HUES48 (cell line): Measurements from ENCODE around the gene ITIH3.

ENCODE experiments used
- H3K27ac ChIP-seq: one replicate; pipeline ENCODE4 v1.7.0; 2013; ENCODE audit warnings: low read depth, low read length, inconsistent platforms
- H3K27me3 ChIP-seq: 2 replicates; pipeline ENCODE4 v1.6.1; 2013; ENCODE audit warnings: mild to moderate bottlenecking, low read length; ENCODE audit not compliant: control insufficient read depth, insufficient read depth
- H3K36me3 ChIP-seq: 2 replicates; pipeline ENCODE4 v1.6.1; 2013; ENCODE audit warnings: low read length; ENCODE audit not compliant: control insufficient read depth, insufficient read depth
- H3K4me1 ChIP-seq: 2 replicates; pipeline ENCODE4 v1.6.1; 2013; ENCODE audit warnings: mild to moderate bottlenecking, low read length; ENCODE audit not compliant: control insufficient read depth, insufficient read depth
- H3K4me3 ChIP-seq: 2 replicates; pipeline ENCODE4 v1.5.1; 2013; ENCODE audit warnings: mild to moderate bottlenecking, low read depth, low read length
- H3K9ac ChIP-seq: 2 replicates; pipeline ENCODE4 v1.6.1; 2013; ENCODE audit warnings: mild to moderate bottlenecking, low read depth, low read length, moderate library complexity
- H3K9me3 ChIP-seq: 2 replicates; pipeline ENCODE4 v1.6.1; 2013; ENCODE audit warnings: low read length; ENCODE audit not compliant: control insufficient read depth, insufficient read depth

ITIH3 gene

DNA sequence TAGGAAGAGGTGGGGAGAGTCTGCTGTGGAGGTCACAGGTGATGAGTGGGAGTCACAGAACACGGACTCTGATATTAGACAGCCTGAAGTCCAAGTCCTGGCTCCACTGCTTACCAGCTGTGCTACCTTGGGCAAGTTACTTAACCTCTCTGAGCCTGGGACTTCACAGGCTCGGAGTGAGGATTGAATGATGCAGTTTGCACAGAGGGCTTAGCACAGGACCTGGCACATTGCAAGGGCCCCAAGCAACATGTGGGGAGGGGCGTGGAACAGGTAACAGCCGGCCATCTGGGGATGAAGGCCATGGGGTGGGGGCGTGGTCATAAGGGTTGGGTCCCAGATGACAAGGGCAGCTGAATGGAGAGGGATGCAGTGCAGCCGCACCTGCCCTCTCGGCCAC is 4.3 kb upstream of the ITIH3 start:
- Histone ChIP-seq H3K4me3 (no peak overlapping the region), H3K27me3 (no peaks in the 10 kb centered on the region), H3K27ac (no peak overlapping the region), H3K9me3 (no peaks in the 10 kb centered on the region), H3K9ac (no peak overlapping the region), H3K36me3 (no peaks in the 10 kb centered on the region), H3K4me1 (no peaks in the 10 kb centered on the region)

DNA sequence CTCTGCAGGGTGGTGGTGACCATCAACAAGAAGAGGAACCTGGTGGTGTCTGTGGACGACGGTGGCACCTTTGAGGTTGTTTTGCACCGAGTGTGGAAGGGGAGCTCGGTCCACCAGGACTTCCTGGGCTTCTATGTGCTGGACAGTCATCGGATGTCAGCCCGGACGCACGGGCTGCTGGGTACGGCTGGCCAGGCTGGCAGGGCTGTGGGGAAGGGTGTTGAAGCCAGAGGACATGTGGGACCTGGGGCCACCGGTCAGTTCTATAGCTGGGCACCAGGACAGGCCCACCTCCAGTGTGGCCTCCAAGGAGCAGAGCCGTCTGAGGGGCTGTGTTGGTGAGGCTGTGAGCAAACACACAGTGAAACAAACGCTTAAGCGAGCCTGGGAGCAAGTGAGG is 3.9 kb upstream of the ITIH3 start:
- Histone ChIP-seq H3K36me3 (no peaks in the 10 kb centered on the region), H3K4me1 (no peaks in the 10 kb centered on the region), H3K9me3 (no peaks in the 10 kb centered on the region), H3K4me3 (no peak overlapping the region), H3K9ac (no peak overlapping the region), H3K27me3 (no peaks in the 10 kb centered on the region), H3K27ac (no peak overlapping the region)

DNA sequence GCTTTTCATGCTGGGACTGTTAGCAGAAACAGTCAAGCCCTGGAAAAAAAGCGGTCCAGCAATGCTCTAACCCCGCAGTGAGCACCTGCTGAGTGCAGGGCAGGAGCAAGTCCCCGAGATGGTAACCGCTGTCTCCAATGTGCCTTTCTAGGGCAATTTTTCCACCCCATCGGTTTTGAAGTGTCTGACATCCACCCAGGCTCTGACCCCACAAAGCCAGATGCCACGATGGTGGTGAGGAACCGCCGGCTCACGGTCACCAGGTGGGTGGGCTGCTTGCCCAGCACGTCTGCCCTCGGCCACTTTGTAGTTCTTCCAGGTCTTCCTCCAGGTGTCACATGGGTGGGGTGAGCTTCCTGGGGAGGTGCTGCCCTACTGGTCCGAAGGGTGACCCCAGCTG is 3.2 kb upstream of the ITIH3 start:
- H3K9ac ChIP-seq, result no peak overlapping the region
- no peak overlapping the region for H3K4me3 ChIP-seq
- H3K27ac ChIP-seq, result no peak overlapping the region
- H3K36me3 ChIP-seq, result no peaks in the 10 kb centered on the region
- H3K9me3 ChIP-seq, result no peaks in the 10 kb centered on the region
- no peaks in the 10 kb centered on the region for H3K4me1 ChIP-seq
- H3K27me3 ChIP-seq, result no peaks in the 10 kb centered on the region

DNA sequence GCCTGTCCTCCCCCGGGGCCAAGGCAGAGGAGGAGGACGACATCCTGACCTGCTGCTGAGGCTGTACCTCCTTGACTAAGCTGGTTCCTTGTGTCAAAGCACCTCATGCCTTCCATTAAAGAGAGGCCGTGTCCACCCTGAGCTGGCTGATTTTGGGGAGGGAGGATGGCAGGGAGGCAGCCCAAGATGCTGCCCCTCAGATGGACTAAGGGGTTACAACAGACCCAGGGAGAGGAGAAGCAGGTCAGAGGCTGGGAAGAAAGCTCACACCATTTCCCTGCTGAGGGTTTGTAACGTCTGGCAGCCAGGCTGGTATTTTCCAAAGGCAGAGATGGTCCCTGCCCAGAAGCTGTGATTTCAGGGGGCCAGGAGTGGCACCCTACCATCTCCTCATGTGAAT is 2.7 kb upstream of the ITIH3 start:
- H3K27ac ChIP-seq, result no peak overlapping the region

DNA sequence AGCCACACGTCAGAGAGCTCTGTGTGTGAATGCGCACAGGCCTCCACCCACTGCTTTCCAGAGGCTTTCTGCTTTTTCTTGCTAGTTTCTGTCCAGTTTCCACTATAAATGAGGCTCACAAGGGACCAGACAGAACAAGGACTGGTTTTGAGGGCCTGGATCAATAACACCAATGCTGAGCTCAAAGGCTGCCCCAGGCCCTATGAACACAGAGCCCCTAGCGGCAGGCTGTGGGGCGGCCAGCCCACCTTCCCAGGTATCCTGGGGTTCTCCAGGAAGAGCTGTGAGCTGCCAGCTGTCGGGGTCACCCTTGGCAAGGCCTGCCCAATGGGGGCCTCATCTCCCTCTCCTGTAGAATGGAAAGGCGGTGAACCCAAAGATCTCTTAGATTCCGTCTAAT is 2.2 kb upstream of the ITIH3 start:
- no peaks in the 10 kb centered on the region for H3K27me3 ChIP-seq
- no peaks in the 10 kb centered on the region for H3K36me3 ChIP-seq
- no peak overlapping the region for H3K27ac ChIP-seq
- H3K9me3 ChIP-seq, result no peaks in the 10 kb centered on the region
- H3K4me3 ChIP-seq, result no peak overlapping the region
- H3K9ac ChIP-seq, result no peak overlapping the region
- H3K4me1 ChIP-seq, result no peaks in the 10 kb centered on the region

More for the DNA sequence above, 2.7 kb upstream of the ITIH3 start:
- no peaks in the 10 kb centered on the region for H3K36me3 ChIP-seq
- no peak overlapping the region for H3K9ac ChIP-seq
- no peaks in the 10 kb centered on the region for H3K9me3 ChIP-seq
- H3K27me3 ChIP-seq, result no peaks in the 10 kb centered on the region
- H3K4me3 ChIP-seq, result no peak overlapping the region
- no peaks in the 10 kb centered on the region for H3K4me1 ChIP-seq

DNA sequence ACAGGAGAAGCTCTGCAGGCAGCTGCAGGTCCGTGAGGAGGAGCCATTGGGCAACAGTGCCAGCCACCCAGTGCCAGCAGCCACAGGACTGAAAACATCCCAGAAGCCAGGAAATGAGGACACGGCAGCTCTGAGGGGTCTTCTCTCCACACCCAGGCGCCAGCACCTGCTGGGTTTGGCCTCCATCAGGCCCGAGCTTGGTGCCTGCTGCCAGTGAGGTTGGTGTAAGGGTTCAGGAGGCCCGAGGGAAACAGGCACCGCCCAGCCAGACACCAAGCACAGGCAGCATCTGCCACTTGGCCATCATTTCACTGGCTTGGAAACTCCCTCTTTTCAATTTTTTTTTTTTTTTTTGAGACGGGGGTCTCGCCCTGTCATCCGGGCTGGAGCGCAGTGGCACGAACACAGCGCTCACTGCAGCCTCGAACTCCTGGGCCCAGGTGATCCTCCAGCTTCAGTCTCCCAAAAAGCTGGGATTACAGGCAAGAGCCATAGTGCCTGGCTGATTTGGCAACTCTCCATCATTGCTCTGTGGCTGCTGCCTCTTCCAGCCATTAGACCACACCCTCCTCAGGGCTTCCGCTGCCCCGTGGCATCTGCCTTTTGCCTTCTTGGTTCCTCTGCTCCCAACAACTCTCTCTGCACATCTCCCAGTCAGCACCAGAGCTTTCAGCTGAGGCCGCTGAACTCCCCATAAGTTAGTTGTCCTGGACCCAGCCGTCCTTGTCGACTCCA is 1.5 kb upstream of the ITIH3 start:
- Histone ChIP-seq H3K4me3 (no peak overlapping the region), H3K9me3 (no peaks in the 10 kb centered on the region), H3K36me3 (no peaks in the 10 kb centered on the region), H3K27ac (no peak overlapping the region), H3K9ac (no peak overlapping the region), H3K27me3 (no peaks in the 10 kb centered on the region), H3K4me1 (no peaks in the 10 kb centered on the region)

DNA sequence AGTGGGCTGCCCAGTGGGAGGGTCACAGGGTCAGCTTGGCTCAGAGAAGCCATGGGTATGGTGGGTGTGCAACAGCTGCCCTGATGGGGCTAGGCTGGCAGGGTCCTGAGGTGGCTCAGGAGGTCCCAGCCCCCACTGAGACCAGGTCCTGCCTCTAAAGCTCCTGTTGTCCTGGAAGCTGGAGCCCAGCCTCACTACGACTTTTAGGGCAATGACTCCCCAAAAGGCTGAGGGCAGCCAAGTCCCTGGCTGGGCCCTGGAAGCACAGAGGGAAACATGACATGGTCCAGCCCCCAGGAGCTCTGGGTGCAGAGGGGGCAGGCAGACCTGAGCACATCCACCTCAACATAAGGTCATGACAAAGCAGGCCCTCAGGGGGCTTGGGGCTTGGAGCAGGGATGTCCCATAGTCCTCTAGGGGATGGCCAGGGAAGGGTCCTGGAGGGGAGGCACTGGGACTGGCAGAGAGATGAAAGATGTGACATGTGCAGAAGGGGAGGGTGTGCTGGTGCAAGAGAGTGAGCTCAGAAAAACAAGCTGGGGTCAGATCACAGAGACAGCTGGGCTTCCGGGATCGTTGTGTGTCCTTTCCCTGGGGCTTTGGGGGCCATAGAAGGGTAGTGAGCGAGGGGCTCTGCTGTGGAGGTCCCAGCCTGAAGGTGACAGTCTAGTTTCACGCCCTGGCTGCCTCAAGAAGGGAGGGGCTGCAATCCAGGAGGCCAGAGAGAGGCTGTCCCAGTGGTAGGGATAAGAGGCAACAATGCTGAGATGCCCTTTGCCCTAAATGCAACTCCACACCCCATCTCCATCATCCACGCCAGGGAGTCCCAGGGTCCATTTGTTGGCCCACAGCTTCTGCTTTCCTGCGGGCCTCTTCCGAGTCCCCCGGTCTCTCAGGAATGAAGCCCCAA is 639 bp upstream of the ITIH3 start:
- Histone ChIP-seq H3K4me1 (no peaks in the 10 kb centered on the region), H3K27me3 (no peaks in the 10 kb centered on the region), H3K27ac (no peak overlapping the region)

DNA sequence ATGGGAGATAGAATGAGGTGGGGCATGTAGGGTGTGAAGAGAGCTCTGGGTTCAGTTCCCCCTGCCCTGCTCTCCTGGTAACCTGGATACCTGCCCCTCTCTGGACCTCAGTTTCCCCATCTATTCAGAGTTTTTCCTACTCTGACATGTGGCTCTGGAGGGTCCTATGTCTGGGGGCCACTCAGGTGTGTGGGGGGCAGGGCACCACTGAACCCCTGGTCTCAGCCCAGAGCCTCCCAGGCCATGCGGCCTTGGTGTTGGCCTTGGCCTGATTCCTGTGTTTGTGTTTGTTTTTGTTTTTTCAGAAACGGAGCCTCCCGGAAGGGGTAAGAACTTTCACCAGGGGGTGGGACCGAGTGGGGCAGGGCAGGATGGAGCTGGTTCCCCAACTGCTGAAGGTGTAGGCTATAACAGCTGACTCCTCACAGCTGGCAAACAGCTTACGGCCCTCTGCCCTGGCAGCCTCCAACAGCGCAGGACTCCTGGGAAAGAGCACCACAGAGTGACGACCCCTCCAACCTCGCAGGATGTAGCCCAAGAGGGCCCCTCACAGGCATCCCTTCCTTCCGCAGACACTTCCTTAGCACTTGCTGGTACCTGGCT is 803 bp downstream of the ITIH3 start:
- no peaks in the 10 kb centered on the region for H3K27me3 ChIP-seq
- no peaks in the 10 kb centered on the region for H3K36me3 ChIP-seq
- no peak overlapping the region for H3K9ac ChIP-seq
- no peaks in the 10 kb centered on the region for H3K4me1 ChIP-seq
- no peak overlapping the region for H3K27ac ChIP-seq
- H3K4me3 ChIP-seq, result no peak overlapping the region
- no peaks in the 10 kb centered on the region for H3K9me3 ChIP-seq

More for the DNA sequence above, 639 bp upstream of the ITIH3 start:
- Histone ChIP-seq H3K9ac (no peak overlapping the region), H3K4me3 (no peak overlapping the region), H3K36me3 (no peaks in the 10 kb centered on the region), H3K9me3 (no peaks in the 10 kb centered on the region)

DNA sequence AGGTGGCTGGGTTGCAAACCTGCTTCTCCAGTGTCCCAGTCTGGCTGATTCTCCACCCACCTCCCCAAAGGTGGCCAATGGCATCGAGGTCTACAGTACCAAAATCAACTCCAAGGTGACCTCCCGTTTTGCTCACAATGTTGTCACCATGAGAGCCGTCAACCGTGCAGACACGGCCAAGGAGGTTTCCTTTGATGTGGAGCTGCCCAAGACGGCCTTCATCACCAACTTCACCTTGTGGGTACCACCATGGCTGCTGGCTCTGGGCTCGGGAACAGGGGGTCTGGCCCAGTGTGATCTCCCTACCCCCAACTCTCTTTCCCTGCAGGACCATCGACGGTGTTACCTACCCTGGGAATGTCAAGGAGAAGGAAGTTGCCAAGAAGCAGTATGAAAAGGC is 1.8 kb downstream of the ITIH3 start:
- H3K36me3 ChIP-seq, result no peaks in the 10 kb centered on the region
- no peaks in the 10 kb centered on the region for H3K4me1 ChIP-seq
- H3K27me3 ChIP-seq, result no peaks in the 10 kb centered on the region
- H3K9ac ChIP-seq, result no peak overlapping the region
- no peaks in the 10 kb centered on the region for H3K9me3 ChIP-seq
- H3K27ac ChIP-seq, result no peak overlapping the region
- no peak overlapping the region for H3K4me3 ChIP-seq

DNA sequence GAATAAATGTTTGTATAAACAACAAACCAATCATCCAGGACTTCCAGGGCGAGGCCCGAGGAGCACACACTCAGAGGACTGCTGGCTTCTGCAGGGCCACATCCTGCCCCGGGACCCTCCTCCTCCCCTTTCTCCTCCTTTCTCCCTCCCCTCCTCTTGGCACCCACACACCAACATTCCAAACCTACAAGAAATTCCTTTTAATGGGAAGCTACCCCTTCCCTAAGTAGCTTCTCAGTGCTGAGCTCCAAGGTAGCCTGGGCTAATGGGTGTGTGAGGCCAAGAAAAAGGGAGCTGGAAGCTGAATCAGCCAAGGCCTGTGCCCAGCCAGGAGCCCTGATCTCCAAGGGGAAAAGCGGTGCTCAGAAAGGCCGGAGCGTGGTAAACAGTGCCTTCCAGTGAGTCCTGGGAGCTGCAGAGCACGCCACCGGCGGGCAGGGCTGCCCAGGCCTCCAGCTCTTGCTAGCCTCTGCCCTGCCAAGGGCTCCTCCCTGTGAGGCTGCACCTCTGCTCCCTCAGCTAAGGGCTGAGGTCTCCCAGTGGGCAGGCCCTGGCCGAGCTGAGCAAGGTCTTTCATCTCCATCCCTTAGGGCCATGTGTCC is 3.9 kb downstream of the ITIH3 start:
- H3K27ac ChIP-seq, result no peak overlapping the region
- H3K4me1 ChIP-seq, result no peaks in the 10 kb centered on the region
- no peak overlapping the region for H3K4me3 ChIP-seq
- no peak overlapping the region for H3K9ac ChIP-seq
- H3K27me3 ChIP-seq, result no peaks in the 10 kb centered on the region
- no peaks in the 10 kb centered on the region for H3K36me3 ChIP-seq
- H3K9me3 ChIP-seq, result no peaks in the 10 kb centered on the region
